Glomerular visceral epithelial cell (primary cell): ENCODE data around the gene SLC25A22.

Experiments
- DNase-seq: peaks from one replicate; pipeline ENCODE4 v3.0.0-alpha.2; 2016; ENCODE audit errors: extremely low spot score

SLC25A22 gene

DNA sequence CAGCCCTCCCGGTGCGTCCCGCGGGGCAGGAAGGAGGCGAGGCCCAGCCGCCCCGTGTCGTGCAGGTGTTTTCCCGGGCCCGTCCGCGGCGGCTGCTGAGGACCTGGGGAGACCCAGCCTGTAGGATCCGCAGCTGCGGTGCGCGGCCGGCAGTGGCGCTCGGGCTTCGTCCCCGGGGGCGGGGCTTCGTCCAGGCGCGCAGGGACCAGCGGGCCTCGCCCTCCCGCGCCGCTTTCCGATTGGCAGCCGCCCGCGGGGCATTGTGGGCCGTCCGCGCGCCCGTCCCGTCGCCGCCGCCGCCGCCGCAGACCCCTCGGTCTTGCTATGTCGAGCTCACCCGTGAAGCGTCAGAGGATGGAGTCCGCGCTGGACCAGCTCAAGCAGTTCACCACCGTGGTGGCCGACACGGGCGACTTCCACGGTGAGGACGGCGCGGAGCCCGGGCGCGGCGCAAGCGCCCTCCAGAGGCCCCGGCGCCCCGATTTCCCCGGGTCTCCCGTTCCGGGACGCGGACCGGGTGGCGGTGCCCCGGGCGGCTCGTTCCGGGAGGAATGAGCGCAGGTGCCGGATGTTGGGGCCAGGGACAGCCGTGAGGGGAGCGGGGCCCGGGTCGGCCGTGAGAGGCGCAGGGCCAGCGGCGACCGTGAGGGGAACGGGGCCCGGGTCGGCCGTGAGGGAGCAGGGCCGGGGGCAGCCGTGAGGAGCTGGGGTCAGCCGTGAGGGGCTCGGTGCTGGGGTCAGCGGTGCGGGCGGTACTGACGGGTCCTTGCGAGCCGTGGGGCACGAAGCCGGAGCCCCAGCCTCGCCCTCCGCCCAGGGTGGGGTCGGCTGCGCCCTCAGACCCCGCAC lies 50.7 kb downstream of the SLC25A22 start, which contains the start of gene TALDO1:
TALDO1 (plus strand) TSS at position 307 of the 849 bp plus-strand sequence; CDS start at position 325, 18 bp downstream.
- peak; percentile 86 for DNase-seq

- peak; percentile 34 for DNase-seq
Measured at GRCh38 chr11:746289-747157, 51.6 kb downstream of the SLC25A22 start.

GRCh38 chr11:745428-745827 lies 52.7 kb downstream of the SLC25A22 start:
- DNase-seq = no peak

- no peak for DNase-seq
Measured at GRCh38 chr11:742571-743201, 55.4 kb downstream of the SLC25A22 start.

GRCh38 chr11:742156-742546 lies 55.9 kb downstream of the SLC25A22 start:
- DNase-seq = no peak
